Body of pancreas (tissue), 4 donors: Measurements from ENCODE around the gene NRG3.

Source experiments
- POLR2A ChIP-seq, 3 donors: fragments of 450-650 bp; IDR thresholded peaks; one replicate each; pipeline ENCODE4 v1.6.1; 2016; ENCODE audit warnings: antibody characterized with exemption in 3 of 3, mild to moderate bottlenecking in 2 of 3
- TF ChIP-seq, protein P1 (sequence below), 7 experiments: fragments of 450-650 bp in 4 of 7; fragments of 200-600 bp in 3 of 7; sonication (generic) in 3 of 7; IDR thresholded peaks; one replicate each; pipeline ENCODE4 v1.5.1; 2016 to 2019; ENCODE audit warnings: antibody characterized with exemption in 7 of 7

DNA sequence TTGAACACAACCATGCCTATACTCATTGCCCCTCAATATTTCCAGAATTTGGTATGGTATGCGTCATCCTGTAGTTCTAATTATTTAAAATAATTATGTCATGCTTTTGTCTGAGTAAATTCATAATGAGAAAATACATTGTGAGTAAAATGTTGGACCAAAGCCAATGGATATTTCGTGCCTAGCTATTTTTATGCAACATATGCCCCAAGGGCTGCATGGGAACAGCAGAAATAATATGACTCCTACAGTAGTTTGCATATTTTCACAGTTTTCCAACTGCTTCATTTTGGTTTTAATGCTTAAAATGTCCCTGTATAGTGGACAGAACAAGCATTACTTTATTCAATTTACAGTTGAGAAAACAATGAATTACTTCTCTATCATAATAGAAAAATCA is 1148.7 kb downstream of the NRG3 start:
- TF ChIP-seq, protein P1, sequence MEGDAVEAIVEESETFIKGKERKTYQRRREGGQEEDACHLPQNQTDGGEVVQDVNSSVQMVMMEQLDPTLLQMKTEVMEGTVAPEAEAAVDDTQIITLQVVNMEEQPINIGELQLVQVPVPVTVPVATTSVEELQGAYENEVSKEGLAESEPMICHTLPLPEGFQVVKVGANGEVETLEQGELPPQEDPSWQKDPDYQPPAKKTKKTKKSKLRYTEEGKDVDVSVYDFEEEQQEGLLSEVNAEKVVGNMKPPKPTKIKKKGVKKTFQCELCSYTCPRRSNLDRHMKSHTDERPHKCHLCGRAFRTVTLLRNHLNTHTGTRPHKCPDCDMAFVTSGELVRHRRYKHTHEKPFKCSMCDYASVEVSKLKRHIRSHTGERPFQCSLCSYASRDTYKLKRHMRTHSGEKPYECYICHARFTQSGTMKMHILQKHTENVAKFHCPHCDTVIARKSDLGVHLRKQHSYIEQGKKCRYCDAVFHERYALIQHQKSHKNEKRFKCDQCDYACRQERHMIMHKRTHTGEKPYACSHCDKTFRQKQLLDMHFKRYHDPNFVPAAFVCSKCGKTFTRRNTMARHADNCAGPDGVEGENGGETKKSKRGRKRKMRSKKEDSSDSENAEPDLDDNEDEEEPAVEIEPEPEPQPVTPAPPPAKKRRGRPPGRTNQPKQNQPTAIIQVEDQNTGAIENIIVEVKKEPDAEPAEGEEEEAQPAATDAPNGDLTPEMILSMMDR (IDR thresholded peaks at IDR 0.05), result no peak
- no peak for TF ChIP-seq POLR2A (IDR thresholded peaks at IDR 0.05)
